ENCODE data around the gene GDPD5.

DNA sequence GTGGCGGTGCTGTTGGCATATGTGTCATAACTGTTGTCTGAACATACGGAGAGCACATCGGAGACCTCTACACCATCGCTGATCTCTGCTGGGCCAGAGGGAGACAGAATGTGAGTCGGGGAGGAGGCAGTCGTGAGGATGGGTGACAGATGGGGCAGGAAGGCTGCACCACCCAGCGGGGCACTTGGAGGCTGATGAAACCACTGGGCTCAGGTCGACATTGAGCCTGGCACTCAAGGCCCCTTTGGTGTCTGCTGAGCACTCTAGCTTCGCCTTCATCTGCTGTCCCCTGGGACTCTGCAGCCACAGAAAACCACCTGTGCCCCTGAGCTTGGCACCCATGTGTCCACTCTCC lies 90.2 kb downstream of the GDPD5 start:
- TF ChIP-seq EZH2 (IDR thresholded peaks at IDR 0.05; ENCODE audit: borderline replicate concordance, low read length): no peak
- TF ChIP-seq, protein P1, sequence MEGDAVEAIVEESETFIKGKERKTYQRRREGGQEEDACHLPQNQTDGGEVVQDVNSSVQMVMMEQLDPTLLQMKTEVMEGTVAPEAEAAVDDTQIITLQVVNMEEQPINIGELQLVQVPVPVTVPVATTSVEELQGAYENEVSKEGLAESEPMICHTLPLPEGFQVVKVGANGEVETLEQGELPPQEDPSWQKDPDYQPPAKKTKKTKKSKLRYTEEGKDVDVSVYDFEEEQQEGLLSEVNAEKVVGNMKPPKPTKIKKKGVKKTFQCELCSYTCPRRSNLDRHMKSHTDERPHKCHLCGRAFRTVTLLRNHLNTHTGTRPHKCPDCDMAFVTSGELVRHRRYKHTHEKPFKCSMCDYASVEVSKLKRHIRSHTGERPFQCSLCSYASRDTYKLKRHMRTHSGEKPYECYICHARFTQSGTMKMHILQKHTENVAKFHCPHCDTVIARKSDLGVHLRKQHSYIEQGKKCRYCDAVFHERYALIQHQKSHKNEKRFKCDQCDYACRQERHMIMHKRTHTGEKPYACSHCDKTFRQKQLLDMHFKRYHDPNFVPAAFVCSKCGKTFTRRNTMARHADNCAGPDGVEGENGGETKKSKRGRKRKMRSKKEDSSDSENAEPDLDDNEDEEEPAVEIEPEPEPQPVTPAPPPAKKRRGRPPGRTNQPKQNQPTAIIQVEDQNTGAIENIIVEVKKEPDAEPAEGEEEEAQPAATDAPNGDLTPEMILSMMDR (IDR thresholded peaks at IDR 0.05; ENCODE audit: low read length): no peak
